ENCODE results near the gene AREL1.

The AREL1 gene

GRCh38 chr14:74628418-74628817 lies 84.5 kb downstream of the AREL1 start:
- Histone ChIP-seq H3K4me3 (ENCODE audit: low read length) (no peak overlapping the region), H3K9me3 (ENCODE audit: control insufficient read depth, low read depth, low read length) (no peaks in the 10 kb centered on the region), H3K9ac (ENCODE audit: low read length) (no peak overlapping the region), H3K4me1 (ENCODE audit: control insufficient read depth, low read depth, low read length) (no peaks in the 10 kb centered on the region), H3K36me3 (ENCODE audit: control insufficient read depth, low read depth, low read length) (no peaks in the 10 kb centered on the region), H3K27me3 (ENCODE audit: control insufficient read depth, insufficient read depth, low read length) (no peaks in the 10 kb centered on the region), H3K27ac (ENCODE audit: low read length) (no peak overlapping the region)

- Histone ChIP-seq H3K9ac (ENCODE audit: low read length) (no peak overlapping the region), H3K27ac (ENCODE audit: low read length) (no peak overlapping the region), H3K9me3 (ENCODE audit: control insufficient read depth, low read depth, low read length) (no peaks in the 10 kb centered on the region), H3K4me1 (ENCODE audit: control insufficient read depth, low read depth, low read length) (no peaks in the 10 kb centered on the region), H3K27me3 (ENCODE audit: control insufficient read depth, insufficient read depth, low read length) (no peaks in the 10 kb centered on the region), H3K4me3 (ENCODE audit: low read length) (no peak overlapping the region), H3K36me3 (ENCODE audit: control insufficient read depth, low read depth, low read length) (no peaks in the 10 kb centered on the region)
Observed at GRCh38 chr14:74627076-74627475, 85.8 kb downstream of the AREL1 start.

- H3K4me1 ChIP-seq (ENCODE audit: control insufficient read depth, low read depth, low read length), result peaks cover 10% of the 10 kb centered on the region
Observed at GRCh38 chr14:74622257-74622656, 90.6 kb downstream of the AREL1 start.

GRCh38 chr14:74621556-74621955 lies 91.3 kb downstream of the AREL1 start:
- H3K9me3 ChIP-seq (ENCODE audit: control insufficient read depth, low read depth, low read length), result no peaks in the 10 kb centered on the region
- H3K36me3 ChIP-seq (ENCODE audit: control insufficient read depth, low read depth, low read length), result no peaks in the 10 kb centered on the region
- peaks cover 15% of the 10 kb centered on the region for H3K4me1 ChIP-seq (ENCODE audit: control insufficient read depth, low read depth, low read length)
- no peak overlapping the region for H3K9ac ChIP-seq (ENCODE audit: low read length)
- H3K4me3 ChIP-seq (ENCODE audit: low read length), result no peak overlapping the region
- no peak overlapping the region for H3K27ac ChIP-seq (ENCODE audit: low read length)
- H3K27me3 ChIP-seq (ENCODE audit: control insufficient read depth, insufficient read depth, low read length), result no peaks in the 10 kb centered on the region

More at GRCh38 chr14:74622257-74622656, 90.6 kb downstream of the AREL1 start:
- no peak overlapping the region for H3K27ac ChIP-seq (ENCODE audit: low read length)
- H3K4me3 ChIP-seq (ENCODE audit: low read length), result no peak overlapping the region
- no peak overlapping the region for H3K9ac ChIP-seq (ENCODE audit: low read length)
- no peaks in the 10 kb centered on the region for H3K36me3 ChIP-seq (ENCODE audit: control insufficient read depth, low read depth, low read length)
- no peaks in the 10 kb centered on the region for H3K27me3 ChIP-seq (ENCODE audit: control insufficient read depth, insufficient read depth, low read length)
- no peaks in the 10 kb centered on the region for H3K9me3 ChIP-seq (ENCODE audit: control insufficient read depth, low read depth, low read length)

GRCh38 chr14:74620923-74621322 lies 92.0 kb downstream of the AREL1 start:
- Histone ChIP-seq H3K27ac (ENCODE audit: low read length) (no peak overlapping the region), H3K9me3 (ENCODE audit: control insufficient read depth, low read depth, low read length) (no peaks in the 10 kb centered on the region), H3K36me3 (ENCODE audit: control insufficient read depth, low read depth, low read length) (no peaks in the 10 kb centered on the region), H3K9ac (ENCODE audit: low read length) (no peak overlapping the region), H3K4me3 (ENCODE audit: low read length) (no peak overlapping the region), H3K4me1 (ENCODE audit: control insufficient read depth, low read depth, low read length) (peaks cover 17% of the 10 kb centered on the region), H3K27me3 (ENCODE audit: control insufficient read depth, insufficient read depth, low read length) (no peaks in the 10 kb centered on the region)

- no peaks in the 10 kb centered on the region for H3K27me3 ChIP-seq (ENCODE audit: control insufficient read depth, insufficient read depth, low read length)
- peaks cover 17% of the 10 kb centered on the region for H3K4me1 ChIP-seq (ENCODE audit: control insufficient read depth, low read depth, low read length)
- no peak overlapping the region for H3K4me3 ChIP-seq (ENCODE audit: low read length)
- H3K9ac ChIP-seq (ENCODE audit: low read length), result no peak overlapping the region
- no peaks in the 10 kb centered on the region for H3K9me3 ChIP-seq (ENCODE audit: control insufficient read depth, low read depth, low read length)
- H3K36me3 ChIP-seq (ENCODE audit: control insufficient read depth, low read depth, low read length), result no peaks in the 10 kb centered on the region
- no peak overlapping the region for H3K27ac ChIP-seq (ENCODE audit: low read length)
Observed at GRCh38 chr14:74620497-74620921, 92.4 kb downstream of the AREL1 start.

GRCh38 chr14:74619672-74620131 lies 93.2 kb downstream of the AREL1 start:
- no peaks in the 10 kb centered on the region for H3K36me3 ChIP-seq (ENCODE audit: control insufficient read depth, low read depth, low read length)
- H3K4me3 ChIP-seq (ENCODE audit: low read length), result no peak overlapping the region
- peaks cover 17% of the 10 kb centered on the region for H3K4me1 ChIP-seq (ENCODE audit: control insufficient read depth, low read depth, low read length)
- no peaks in the 10 kb centered on the region for H3K9me3 ChIP-seq (ENCODE audit: control insufficient read depth, low read depth, low read length)
- H3K9ac ChIP-seq (ENCODE audit: low read length), result no peak overlapping the region
- no peaks in the 10 kb centered on the region for H3K27me3 ChIP-seq (ENCODE audit: control insufficient read depth, insufficient read depth, low read length)
- H3K27ac ChIP-seq (ENCODE audit: low read length), result no peak overlapping the region

- H3K9me3 ChIP-seq (ENCODE audit: control insufficient read depth, low read depth, low read length), result no peaks in the 10 kb centered on the region
- H3K4me1 ChIP-seq (ENCODE audit: control insufficient read depth, low read depth, low read length), result peaks cover 17% of the 10 kb centered on the region
- no peak overlapping the region for H3K27ac ChIP-seq (ENCODE audit: low read length)
- H3K4me3 ChIP-seq (ENCODE audit: low read length), result no peak overlapping the region
- H3K36me3 ChIP-seq (ENCODE audit: control insufficient read depth, low read depth, low read length), result no peaks in the 10 kb centered on the region
- H3K9ac ChIP-seq (ENCODE audit: low read length), result no peak overlapping the region
- no peaks in the 10 kb centered on the region for H3K27me3 ChIP-seq (ENCODE audit: control insufficient read depth, insufficient read depth, low read length)
Observed at GRCh38 chr14:74618078-74618952, 94.6 kb downstream of the AREL1 start.

- Histone ChIP-seq H3K4me1 (ENCODE audit: control insufficient read depth, low read depth, low read length) (peaks cover 17% of the 10 kb centered on the region), H3K9me3 (ENCODE audit: control insufficient read depth, low read depth, low read length) (no peaks in the 10 kb centered on the region), H3K27ac (ENCODE audit: low read length) (no peak overlapping the region), H3K4me3 (ENCODE audit: low read length) (no peak overlapping the region), H3K9ac (ENCODE audit: low read length) (no peak overlapping the region), H3K27me3 (ENCODE audit: control insufficient read depth, insufficient read depth, low read length) (peaks cover 2% of the 10 kb centered on the region), H3K36me3 (ENCODE audit: control insufficient read depth, low read depth, low read length) (no peaks in the 10 kb centered on the region)
Observed at GRCh38 chr14:74616996-74617700, 95.7 kb downstream of the AREL1 start.

- H3K27me3 ChIP-seq (ENCODE audit: control insufficient read depth, insufficient read depth, low read length), result peaks cover 9% of the 10 kb centered on the region
- no peak overlapping the region for H3K9ac ChIP-seq (ENCODE audit: low read length)
- H3K4me3 ChIP-seq (ENCODE audit: low read length), result no peak overlapping the region
- no peak overlapping the region for H3K27ac ChIP-seq (ENCODE audit: low read length)
- H3K4me1 ChIP-seq (ENCODE audit: control insufficient read depth, low read depth, low read length), result peaks cover 17% of the 10 kb centered on the region
- H3K36me3 ChIP-seq (ENCODE audit: control insufficient read depth, low read depth, low read length), result no peaks in the 10 kb centered on the region
- no peaks in the 10 kb centered on the region for H3K9me3 ChIP-seq (ENCODE audit: control insufficient read depth, low read depth, low read length)
Observed at GRCh38 chr14:74616507-74616906, 96.4 kb downstream of the AREL1 start.

- no peak overlapping the region for H3K9ac ChIP-seq (ENCODE audit: low read length)
- H3K27ac ChIP-seq (ENCODE audit: low read length), result no peak overlapping the region
- no peak overlapping the region for H3K4me3 ChIP-seq (ENCODE audit: low read length)
- no peaks in the 10 kb centered on the region for H3K9me3 ChIP-seq (ENCODE audit: control insufficient read depth, low read depth, low read length)
- H3K36me3 ChIP-seq (ENCODE audit: control insufficient read depth, low read depth, low read length), result no peaks in the 10 kb centered on the region
- H3K4me1 ChIP-seq (ENCODE audit: control insufficient read depth, low read depth, low read length), result peaks cover 17% of the 10 kb centered on the region
- peaks cover 17% of the 10 kb centered on the region for H3K27me3 ChIP-seq (ENCODE audit: control insufficient read depth, insufficient read depth, low read length)
Observed at GRCh38 chr14:74615735-74616134, 97.1 kb downstream of the AREL1 start.
